Measurements from ENCODE around the gene CACNA1C. TPM values are rescaled to one million over a fixed set of nuclear protein-coding genes. Genes with fewer than 3 reads are reported as not detected.

The CACNA1C gene
- total RNA-seq, 1 donor from 2014 or later: 0.14 TPM

DNA sequence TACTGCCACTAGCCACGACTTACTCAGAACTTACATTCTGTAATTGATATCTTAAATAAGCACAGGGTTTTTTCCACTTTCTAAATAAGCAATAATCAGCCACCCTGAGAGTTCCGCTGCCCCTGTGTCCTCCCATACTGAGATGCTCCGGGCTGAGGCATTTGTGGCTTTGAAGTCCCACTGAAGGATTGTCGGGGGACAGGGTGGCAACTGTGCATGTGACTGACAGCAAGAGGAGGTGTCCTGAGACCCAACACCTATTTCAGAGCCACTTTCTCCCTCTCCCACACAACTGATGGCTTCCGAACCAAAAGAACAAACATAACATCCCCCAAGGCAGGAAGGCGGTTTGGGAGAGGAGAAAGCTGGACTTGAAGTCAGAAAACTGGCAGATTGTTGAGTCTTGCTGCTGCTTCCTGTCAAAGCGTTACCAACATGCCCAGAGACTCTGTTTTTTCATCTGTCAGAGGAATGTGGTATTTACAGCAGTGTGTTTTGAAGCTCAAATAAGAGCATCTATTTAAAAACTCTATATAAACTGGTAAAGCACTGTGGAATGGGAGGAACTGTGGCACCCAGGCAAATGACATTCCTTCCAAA lies 584.1 kb downstream of the CACNA1C start:
- Mint-ChIP-seq H3K4me1 (ENCODE audit: low read depth) (peaks cover 7% of the 10 kb centered on the region), H3K27ac (no peak overlapping the region)
- intact Hi-C loops (cut with micrococcal nuclease): no loop called here

DNA sequence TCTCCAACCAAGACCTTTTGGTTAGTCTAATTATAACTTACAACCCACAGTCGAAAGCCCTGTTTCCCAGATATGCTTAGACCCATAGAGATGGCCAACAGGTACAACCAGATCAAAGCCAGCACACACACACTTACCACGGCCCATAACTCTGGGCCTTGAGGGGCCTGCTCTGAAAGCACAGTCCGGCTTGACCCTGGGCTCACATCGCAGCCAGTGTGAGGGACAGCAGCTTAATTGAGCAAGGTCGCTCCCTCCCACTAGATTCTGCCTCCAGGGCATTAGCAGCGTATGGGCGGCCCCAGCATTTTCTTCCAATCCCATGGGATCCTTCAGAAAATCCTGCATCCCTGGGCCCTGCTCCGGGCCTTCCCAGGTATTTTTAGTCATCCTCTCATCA lies 584.6 kb downstream of the CACNA1C start:
- Mint-ChIP-seq H3K36me3 (ENCODE audit: low read depth) (no peaks in the 10 kb centered on the region), H3K9me3 (no peaks in the 10 kb centered on the region), H3K4me3 (ENCODE audit: low read depth) (no peak overlapping the region), H3K27ac (no peak overlapping the region), H3K4me1 (ENCODE audit: low read depth) (peaks cover 11% of the 10 kb centered on the region), H3K27me3 (ENCODE audit: low read depth) (peaks cover 15% of the 10 kb centered on the region)
- intact Hi-C loops (cut with micrococcal nuclease): no loop called here
- no peak for DNase-seq (ENCODE audit: low spot score)

More for the DNA sequence above, 584.1 kb downstream of the CACNA1C start:
- Mint-ChIP-seq H3K9me3 (no peaks in the 10 kb centered on the region), H3K36me3 (ENCODE audit: low read depth) (no peaks in the 10 kb centered on the region), H3K4me3 (ENCODE audit: low read depth) (no peak overlapping the region), H3K27me3 (ENCODE audit: low read depth) (peaks cover 15% of the 10 kb centered on the region)
- DNase-seq (ENCODE audit: low spot score): no peak

DNA sequence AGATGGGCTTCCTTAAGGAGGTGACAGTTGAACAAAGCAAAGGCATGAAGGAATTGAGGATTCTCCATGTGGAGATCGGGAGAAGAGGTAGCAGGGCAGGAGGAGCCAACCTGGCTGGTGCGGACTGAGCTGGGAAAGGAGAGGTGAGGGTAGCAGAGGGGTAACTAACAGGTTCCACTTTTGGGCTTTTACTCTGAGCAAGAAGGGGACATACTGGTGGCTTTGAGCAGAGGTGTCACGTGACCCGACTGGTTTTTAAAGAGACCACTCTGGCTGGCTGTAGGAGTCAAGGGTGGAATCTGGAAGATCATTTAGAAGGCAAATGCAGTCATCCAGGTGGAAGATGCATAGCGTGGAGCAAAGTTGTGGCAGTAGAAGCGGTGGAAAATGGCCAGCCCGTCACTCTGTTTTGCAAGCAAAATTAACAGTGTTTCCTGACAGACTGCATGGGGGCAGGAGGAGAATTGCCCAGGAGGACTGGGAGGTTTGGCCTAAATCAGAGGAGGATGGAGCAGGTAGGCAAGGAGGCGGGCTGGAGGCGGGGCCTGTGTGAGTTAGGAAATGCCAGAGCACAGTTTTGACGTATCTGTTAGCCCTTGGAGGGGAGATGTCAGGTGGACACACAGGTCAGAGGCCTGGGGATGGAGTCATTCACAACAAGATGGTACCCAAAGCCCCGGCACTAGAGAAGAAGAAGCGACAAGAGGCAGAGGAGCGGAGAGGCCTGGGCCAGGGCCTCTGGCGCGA lies 585.7 kb downstream of the CACNA1C start:
- H3K4me1 Mint-ChIP-seq (ENCODE audit: low read depth): peaks cover 12% of the 10 kb centered on the region
- H3K27ac Mint-ChIP-seq: no peak overlapping the region
- H3K9me3 Mint-ChIP-seq: no peaks in the 10 kb centered on the region
- H3K27me3 Mint-ChIP-seq (ENCODE audit: low read depth): peaks cover 17% of the 10 kb centered on the region
- no peak overlapping the region for H3K4me3 Mint-ChIP-seq (ENCODE audit: low read depth)
- DNase-seq (ENCODE audit: low spot score): no peak
- no peaks in the 10 kb centered on the region for H3K36me3 Mint-ChIP-seq (ENCODE audit: low read depth)
- intact Hi-C loops (cut with micrococcal nuclease): no loop called here

DNA sequence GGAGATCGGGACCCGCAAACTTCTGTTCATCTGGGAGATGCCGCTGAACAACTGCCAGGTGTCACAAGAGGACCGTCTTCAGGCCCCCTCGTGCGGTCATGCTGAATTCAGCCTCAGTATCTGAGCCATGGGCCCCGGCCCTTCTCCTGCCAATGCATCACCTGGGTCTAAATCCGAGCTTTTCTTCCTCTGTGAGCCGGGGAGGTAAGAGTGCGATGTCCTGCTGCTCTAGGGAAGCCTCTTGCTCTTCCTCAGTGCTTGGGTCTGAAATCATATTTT lies 586.2 kb downstream of the CACNA1C start:
- H3K4me3 Mint-ChIP-seq (ENCODE audit: low read depth): no peak overlapping the region
- no peak overlapping the region for H3K27ac Mint-ChIP-seq
- no peak for DNase-seq (ENCODE audit: low spot score)
- H3K36me3 Mint-ChIP-seq (ENCODE audit: low read depth): no peaks in the 10 kb centered on the region
- intact Hi-C loops (cut with micrococcal nuclease): no loop called here
- H3K27me3 Mint-ChIP-seq (ENCODE audit: low read depth): peaks cover 21% of the 10 kb centered on the region
- H3K9me3 Mint-ChIP-seq: no peaks in the 10 kb centered on the region
- H3K4me1 Mint-ChIP-seq (ENCODE audit: low read depth): peaks cover 12% of the 10 kb centered on the region

DNA sequence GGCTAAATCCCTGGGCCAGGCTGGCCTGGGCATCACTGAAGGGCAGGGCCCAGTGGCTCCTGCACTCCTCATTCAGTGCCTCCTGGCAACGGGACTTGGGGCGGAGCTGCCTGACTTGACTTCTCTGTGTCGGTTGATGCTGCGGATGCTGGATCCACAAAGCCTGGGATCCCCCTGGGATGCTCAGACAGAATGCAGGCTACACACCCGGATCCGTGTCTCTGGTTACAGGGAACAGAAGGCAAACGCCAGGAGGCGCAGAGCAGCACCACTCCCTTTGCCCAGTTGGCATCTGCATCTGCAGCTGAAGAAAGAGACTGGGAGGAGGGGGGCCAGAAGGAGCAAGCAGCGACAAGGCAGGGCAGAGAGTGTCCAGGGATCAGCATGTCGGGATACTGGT lies 587.5 kb downstream of the CACNA1C start:
- H3K4me3 Mint-ChIP-seq (ENCODE audit: low read depth): no peak overlapping the region
- H3K27me3 Mint-ChIP-seq (ENCODE audit: low read depth): peaks cover 19% of the 10 kb centered on the region
- H3K27ac Mint-ChIP-seq: no peak overlapping the region
- no peak for DNase-seq (ENCODE audit: low spot score)
- intact Hi-C loops (cut with micrococcal nuclease): no loop called here
- no peaks in the 10 kb centered on the region for H3K36me3 Mint-ChIP-seq (ENCODE audit: low read depth)
- H3K9me3 Mint-ChIP-seq: no peaks in the 10 kb centered on the region
- H3K4me1 Mint-ChIP-seq (ENCODE audit: low read depth): peaks cover 12% of the 10 kb centered on the region

DNA sequence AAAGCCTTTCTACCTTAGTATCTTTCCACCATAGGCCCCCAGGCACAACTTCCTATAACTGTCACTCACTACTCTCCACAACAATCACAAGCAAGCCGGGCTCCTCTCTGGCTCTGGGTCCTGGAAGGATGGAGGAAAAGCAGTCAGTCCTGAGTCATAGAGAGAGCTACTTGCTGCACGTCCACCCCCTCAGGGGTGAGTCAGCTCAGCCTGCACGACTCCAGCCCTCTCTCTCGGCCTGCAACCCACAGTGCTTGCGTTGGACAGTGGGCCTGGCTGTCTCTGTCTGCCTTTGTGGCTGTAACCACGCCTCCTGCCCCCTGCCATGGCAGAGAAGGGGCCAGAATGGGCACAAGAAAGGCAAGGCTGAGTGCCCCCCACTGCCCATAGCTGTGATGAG lies 587.9 kb downstream of the CACNA1C start:
- no peaks in the 10 kb centered on the region for H3K9me3 Mint-ChIP-seq
- intact Hi-C loops (cut with micrococcal nuclease): no loop called here
- peaks cover 12% of the 10 kb centered on the region for H3K4me1 Mint-ChIP-seq (ENCODE audit: low read depth)
- no peaks in the 10 kb centered on the region for H3K36me3 Mint-ChIP-seq (ENCODE audit: low read depth)
- H3K4me3 Mint-ChIP-seq (ENCODE audit: low read depth): no peak overlapping the region
- DNase-seq (ENCODE audit: low spot score): no peak
- no peak overlapping the region for H3K27ac Mint-ChIP-seq
- peaks cover 21% of the 10 kb centered on the region for H3K27me3 Mint-ChIP-seq (ENCODE audit: low read depth)

DNA sequence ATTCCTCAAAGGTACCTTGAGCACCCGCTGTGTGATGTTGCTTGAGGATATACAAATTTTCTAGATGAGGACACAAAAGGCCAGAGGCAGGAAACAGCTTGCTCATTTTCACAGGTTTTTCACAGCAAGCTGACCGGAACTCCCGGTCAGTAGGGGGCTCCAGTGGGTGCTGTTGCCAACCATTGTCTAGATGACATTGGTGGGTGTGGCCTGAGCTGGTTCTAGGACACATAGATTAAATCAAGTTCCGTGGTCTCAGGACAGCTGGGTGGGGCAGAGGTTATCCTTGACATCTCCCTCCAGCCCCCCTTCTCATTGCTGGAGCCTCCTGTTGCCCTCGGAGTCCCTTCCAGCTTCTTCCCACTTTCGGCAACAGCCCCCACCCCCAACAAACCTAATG lies 588.4 kb downstream of the CACNA1C start:
- no peak overlapping the region for H3K27ac Mint-ChIP-seq
- intact Hi-C loops (cut with micrococcal nuclease): no loop called here
- H3K4me1 Mint-ChIP-seq (ENCODE audit: low read depth): peaks cover 12% of the 10 kb centered on the region
- H3K36me3 Mint-ChIP-seq (ENCODE audit: low read depth): no peaks in the 10 kb centered on the region
- no peaks in the 10 kb centered on the region for H3K9me3 Mint-ChIP-seq
- peaks cover 25% of the 10 kb centered on the region for H3K27me3 Mint-ChIP-seq (ENCODE audit: low read depth)
- DNase-seq (ENCODE audit: low spot score): no peak
- H3K4me3 Mint-ChIP-seq (ENCODE audit: low read depth): no peak overlapping the region

DNA sequence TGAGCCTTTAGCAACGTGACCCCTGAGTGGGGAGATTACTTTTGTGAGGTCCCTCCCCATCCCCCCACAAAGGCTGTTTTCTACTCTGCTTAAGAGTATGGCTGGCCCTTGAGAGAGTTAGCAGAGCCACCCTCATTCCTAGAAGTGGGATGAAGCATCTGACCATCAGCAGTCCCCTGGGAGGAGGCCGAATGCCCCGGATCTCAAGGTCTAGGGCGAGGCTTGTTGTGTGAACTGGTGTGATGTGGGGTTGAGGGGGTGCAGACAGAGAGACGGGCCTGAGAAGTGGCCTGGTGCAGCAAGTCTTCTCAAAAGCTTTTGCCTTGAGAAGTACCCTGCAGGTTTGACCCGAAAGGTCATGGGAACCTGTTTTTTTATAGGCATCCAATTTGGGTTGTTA lies 589.0 kb downstream of the CACNA1C start:
- Mint-ChIP-seq H3K4me3 (ENCODE audit: low read depth) (no peak overlapping the region), H3K27ac (no peak overlapping the region), H3K36me3 (ENCODE audit: low read depth) (no peaks in the 10 kb centered on the region), H3K4me1 (ENCODE audit: low read depth) (peaks cover 12% of the 10 kb centered on the region), H3K9me3 (no peaks in the 10 kb centered on the region), H3K27me3 (ENCODE audit: low read depth) (peaks cover 31% of the 10 kb centered on the region)
- intact Hi-C loops (cut with micrococcal nuclease): no loop called here
- no peak for DNase-seq (ENCODE audit: low spot score)

DNA sequence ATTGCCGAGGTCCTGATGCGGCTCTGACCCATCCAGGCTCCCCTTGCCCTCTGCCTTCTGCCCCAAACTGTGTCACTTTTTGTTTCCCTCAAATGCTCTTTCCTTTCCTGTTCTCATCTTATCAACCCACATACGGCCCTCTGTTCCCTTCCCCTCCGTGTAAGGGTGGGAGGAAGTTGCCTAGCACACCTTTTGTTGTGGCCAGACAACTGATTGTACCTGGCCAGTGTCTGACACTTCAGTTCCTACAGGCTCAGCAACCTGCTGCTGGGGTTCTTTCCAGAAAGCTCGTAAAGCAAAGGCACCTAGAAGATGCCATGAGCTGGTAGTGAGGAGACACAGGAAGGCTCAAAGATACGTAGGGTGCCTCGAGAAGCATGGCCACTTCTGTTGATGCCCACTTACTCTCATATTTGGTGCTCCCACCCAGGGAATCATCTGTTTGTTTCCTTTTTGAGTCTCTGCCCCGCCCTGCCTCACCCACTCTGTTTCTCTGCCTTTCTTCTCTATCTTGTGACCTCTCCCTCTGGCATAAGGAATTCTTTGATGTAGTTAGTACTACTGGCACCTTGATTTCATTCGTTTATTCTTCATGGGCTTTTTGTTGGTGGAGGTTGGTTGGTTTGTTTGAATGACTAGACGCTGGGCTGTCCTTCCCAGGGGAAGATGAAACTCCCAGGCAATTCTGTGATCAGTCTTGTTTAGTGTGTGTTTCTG lies 589.5 kb downstream of the CACNA1C start:
- H3K9me3 Mint-ChIP-seq: no peaks in the 10 kb centered on the region
- H3K4me1 Mint-ChIP-seq (ENCODE audit: low read depth): peaks cover 12% of the 10 kb centered on the region
- H3K36me3 Mint-ChIP-seq (ENCODE audit: low read depth): no peaks in the 10 kb centered on the region
- H3K4me3 Mint-ChIP-seq (ENCODE audit: low read depth): no peak overlapping the region
- peaks cover 32% of the 10 kb centered on the region for H3K27me3 Mint-ChIP-seq (ENCODE audit: low read depth)
- H3K27ac Mint-ChIP-seq: no peak overlapping the region
- DNase-seq (ENCODE audit: low spot score): no peak
- intact Hi-C loops (cut with micrococcal nuclease): no loop called here

DNA sequence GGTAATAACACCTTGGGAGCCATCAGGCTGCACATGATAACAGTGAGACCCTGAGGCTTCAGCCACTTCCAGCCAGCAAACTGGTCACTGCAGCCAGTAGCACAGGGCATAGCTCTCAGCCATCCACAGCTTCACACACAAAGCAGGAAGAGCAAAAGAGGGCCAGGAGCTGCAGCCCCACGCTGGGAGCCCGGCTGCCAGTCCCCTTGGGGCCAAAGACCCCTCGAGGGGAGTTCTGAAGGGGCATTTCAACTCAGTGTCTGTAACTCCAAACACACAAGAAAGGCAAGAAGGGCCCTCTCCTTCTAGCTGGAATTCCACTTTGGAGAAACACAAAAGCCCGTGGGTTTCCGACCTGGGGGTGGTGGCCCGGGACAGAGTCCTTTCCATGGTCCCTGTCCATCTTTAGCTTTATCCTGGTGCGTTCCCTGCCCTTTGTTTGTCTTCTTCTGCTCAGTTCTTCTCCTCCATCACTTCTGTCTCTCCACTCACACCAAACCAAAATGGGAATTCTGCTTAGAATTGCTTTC lies 590.2 kb downstream of the CACNA1C start:
- Mint-ChIP-seq H3K27ac (no peak overlapping the region), H3K4me3 (ENCODE audit: low read depth) (no peak overlapping the region), H3K9me3 (no peaks in the 10 kb centered on the region), H3K4me1 (ENCODE audit: low read depth) (peaks cover 12% of the 10 kb centered on the region), H3K36me3 (ENCODE audit: low read depth) (no peaks in the 10 kb centered on the region), H3K27me3 (ENCODE audit: low read depth) (peaks cover 32% of the 10 kb centered on the region)
- DNase-seq (ENCODE audit: low spot score): no peak
- intact Hi-C loops (cut with micrococcal nuclease): no loop called here

DNA sequence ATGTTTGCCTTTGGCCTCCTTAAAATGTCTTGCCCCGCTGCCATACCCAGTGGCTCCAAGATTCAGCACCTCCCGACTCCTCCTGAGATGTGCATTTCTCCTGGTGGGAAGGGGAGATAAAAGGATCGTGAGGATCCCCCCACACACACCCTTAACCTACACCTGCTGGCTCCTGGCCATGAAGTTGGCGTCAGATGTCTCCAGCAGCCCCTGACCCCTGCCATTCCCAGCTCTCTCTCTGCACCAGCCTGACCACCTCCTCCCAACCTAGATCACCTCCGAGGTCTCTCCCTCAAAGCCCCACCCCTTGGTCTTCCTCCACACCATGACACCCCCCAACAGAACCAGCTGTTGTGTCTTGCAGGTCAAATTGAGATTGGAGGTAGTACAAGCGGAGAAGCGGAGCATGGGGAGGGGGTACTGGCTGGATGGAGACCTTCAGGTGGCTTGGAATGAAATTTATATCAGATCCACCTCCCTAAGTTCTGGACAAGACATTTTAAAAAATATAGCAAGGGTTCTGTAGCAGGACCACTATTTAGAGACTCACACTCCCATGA lies 590.9 kb downstream of the CACNA1C start:
- Mint-ChIP-seq H3K9me3 (no peaks in the 10 kb centered on the region), H3K4me3 (ENCODE audit: low read depth) (no peak overlapping the region), H3K36me3 (ENCODE audit: low read depth) (no peaks in the 10 kb centered on the region), H3K27ac (no peak overlapping the region), H3K4me1 (ENCODE audit: low read depth) (peaks cover 12% of the 10 kb centered on the region), H3K27me3 (ENCODE audit: low read depth) (peaks cover 39% of the 10 kb centered on the region)
- intact Hi-C loops (cut with micrococcal nuclease): no loop called here
- DNase-seq (ENCODE audit: low spot score): no peak

DNA sequence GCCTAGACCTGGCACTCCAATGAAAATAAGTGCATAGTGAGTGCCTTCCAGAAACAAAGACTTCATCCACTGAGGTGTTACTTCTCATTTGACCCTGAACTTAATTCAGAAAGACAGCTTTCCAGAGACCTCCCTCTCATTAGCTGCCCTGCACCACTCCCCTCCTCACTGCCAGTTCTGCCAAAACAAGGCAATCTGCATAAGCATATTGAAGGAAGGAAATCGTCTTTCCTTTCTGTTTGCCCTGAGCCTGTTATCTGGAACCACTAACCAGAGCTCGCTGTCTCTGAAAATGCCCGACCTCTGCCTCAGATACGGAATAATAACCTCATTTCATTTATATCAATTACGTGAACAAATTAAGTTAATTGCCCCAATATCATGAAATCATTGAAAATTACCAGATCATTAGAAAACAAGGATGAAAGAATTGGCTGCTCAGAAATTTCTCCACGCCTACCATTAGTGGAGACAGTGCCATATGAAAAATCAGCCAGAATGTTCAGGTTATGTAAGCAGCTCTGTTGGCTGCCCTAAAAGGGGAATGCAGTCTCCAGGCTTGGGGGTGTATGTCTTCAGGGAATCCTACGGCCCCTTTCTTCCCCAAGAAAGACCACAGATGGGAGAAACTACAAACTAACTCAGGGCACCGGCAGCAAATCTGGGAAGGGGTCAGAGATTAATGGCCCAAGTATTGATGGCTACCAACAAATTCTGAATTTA lies 592.1 kb downstream of the CACNA1C start:
- Mint-ChIP-seq H3K27me3 (ENCODE audit: low read depth) (peaks cover 43% of the 10 kb centered on the region), H3K4me3 (ENCODE audit: low read depth) (no peak overlapping the region), H3K27ac (no peak overlapping the region), H3K4me1 (ENCODE audit: low read depth) (peaks cover 12% of the 10 kb centered on the region), H3K36me3 (ENCODE audit: low read depth) (no peaks in the 10 kb centered on the region), H3K9me3 (no peaks in the 10 kb centered on the region)
- intact Hi-C loops (cut with micrococcal nuclease): no loop called here
- no peak for DNase-seq (ENCODE audit: low spot score)
